K562 (cell line): ENCODE data around the gene CMIP.

Experiments
- BRF1 ChIP-seq: IDR thresholded peaks from 3 replicates; pipeline ENCODE4 v1.6.1; 2011; ENCODE audit warnings: borderline replicate concordance, mild to moderate bottlenecking; ENCODE audit not compliant: insufficient read length; ENCODE audit errors: extremely low read depth
- CHD2 ChIP-seq: IDR thresholded peaks from 2 replicates; pipeline ENCODE4 v1.6.1; 2011; ENCODE audit warnings: low read depth, low read length
- DDX20 ChIP-seq: fragments of 450-650 bp; IDR thresholded peaks from 2 replicates; pipeline ENCODE4 v1.6.1; 2016; ENCODE audit warnings: missing genetic modification characterization, low read depth, mild to moderate bottlenecking, missing compliant biosample characterization, moderate library complexity
- EZH2 ChIP-seq: IDR thresholded peaks from 2 replicates; pipeline ENCODE4 v1.6.1; 2012; ENCODE audit warnings: low read depth, mild to moderate bottlenecking, inconsistent platforms, low read length, borderline replicate concordance
- HNRNPH1 ChIP-seq: fragments of 200-400 bp; formaldehyde crosslinking; optimal IDR thresholded peaks from 2 replicates; pipeline ENCODE3; 2017; ENCODE audit warnings: low read depth, mild to moderate bottlenecking, low read length, moderate library complexity
- KDM5B ChIP-seq: fragments of 200-600 bp; sonication (generic); IDR thresholded peaks from 2 replicates; pipeline ENCODE4 v1.6.1; 2012; ENCODE audit warnings: low read depth, mild to moderate bottlenecking, moderate library complexity, low read length, control low read depth, inconsistent platforms; ENCODE audit not compliant: insufficient replicate concordance
- NR2C1 ChIP-seq, 2 experiments: fragments of 450-650 bp; IDR thresholded peaks; 2 replicates each; pipeline ENCODE4 v1.6.1; 2017; ENCODE audit warnings: mild to moderate bottlenecking in 2 of 2, antibody characterized with exemption in 1 of 2, inconsistent platforms in 1 of 2, missing compliant biosample characterization in 1 of 2, missing genetic modification characterization in 1 of 2
- POLR2AphosphoS5 ChIP-seq: IDR thresholded peaks from 2 replicates; pipeline ENCODE4 v1.6.1; 2011; ENCODE audit warnings: mild to moderate bottlenecking, low read depth, low read length, moderate library complexity; ENCODE audit not compliant: control insufficient read depth, insufficient read depth
- PTBP1 ChIP-seq: fragments of 200-400 bp; formaldehyde crosslinking; IDR thresholded peaks from 2 replicates; pipeline ENCODE4 v1.6.1; 2017; ENCODE audit warnings: low read depth, low read length
- RNF2 ChIP-seq: sonication (generic); IDR thresholded peaks from 2 replicates; pipeline ENCODE4 v1.6.1; 2016
- STAT6 ChIP-seq: sonication (generic); formaldehyde crosslinking; IDR thresholded peaks from 2 replicates; pipeline ENCODE4 v1.8.1; 2023; ENCODE audit warnings: mild to moderate bottlenecking, missing genetic modification reagents
- TEAD4 ChIP-seq, 2 experiments: sonication (generic) in 1 of 2; formaldehyde crosslinking in 1 of 2; IDR thresholded peaks; 2 replicates each; pipeline versions ENCODE4 v1.6.1 to v1.8.0; 2012 to 2022; ENCODE audit warnings: borderline replicate concordance in 1 of 2, inconsistent platforms in 1 of 2, low read length in 1 of 2, mild to moderate bottlenecking in 1 of 2, missing genetic modification reagents in 1 of 2
- ZNF449 ChIP-seq: fragments of 250-450 bp; sonication (Bioruptor Pico); IDR thresholded peaks from 2 replicates; pipeline ENCODE4 v1.8.0; 2022; ENCODE audit warnings: moderate library complexity, mild to moderate bottlenecking, inconsistent platforms

- TF ChIP-seq STAT6 = no peak
- TF ChIP-seq CHD2 = no peak
- no peak for TF ChIP-seq EZH2
- TF ChIP-seq POLR2AphosphoS5 = no peak
- TF ChIP-seq TEAD4 (IDR thresholded peaks at IDR 0.05; ENCODE audit: low read length) = no peak
- no peak for TF ChIP-seq TEAD4 (CRISPR knock-in tag; IDR thresholded peaks at IDR 0.05; ENCODE audit: borderline replicate concordance)
- TF ChIP-seq BRF1 = no peak
- TF ChIP-seq ZNF449 (CRISPR knock-in tag) = no peak
- TF ChIP-seq HNRNPH1 = no peak
- no peak for TF ChIP-seq KDM5B
- no peak for TF ChIP-seq RNF2
- no peak for TF ChIP-seq PTBP1
- TF ChIP-seq NR2C1 (IDR thresholded peaks at IDR 0.05) = no peak
- TF ChIP-seq NR2C1 (tag; IDR thresholded peaks at IDR 0.05) = no peak
- TF ChIP-seq DDX20 (tag) = no peak
Measured at GRCh38 chr16:81669473-81670350, 225.1 kb downstream of the CMIP start.
